Rectal smooth muscle tissue (tissue), 1 donor: ENCODE measurements around the gene EMILIN2.
"Not testable (repeated sequence)": the region's sequence is repeated elsewhere in the genome, so short reads cannot be mapped to it uniquely, and the experiment has no call there.

Experiments
- H3K27ac ChIP-seq: one replicate; pipeline ENCODE4 v1.7.0; 2013; ENCODE audit warnings: low read depth, low read length, inconsistent platforms
- H3K27me3 ChIP-seq: one replicate; pipeline ENCODE4 v1.7.0; 2013; ENCODE audit warnings: low read length; ENCODE audit not compliant: control insufficient read depth, insufficient read depth
- H3K36me3 ChIP-seq: one replicate; pipeline ENCODE4 v1.7.0; 2013; ENCODE audit warnings: low read length; ENCODE audit not compliant: control insufficient read depth, insufficient read depth
- H3K4me1 ChIP-seq: one replicate; pipeline ENCODE4 v1.7.0; 2013; ENCODE audit warnings: low read length; ENCODE audit not compliant: control insufficient read depth, insufficient read depth
- H3K4me3 ChIP-seq: one replicate; pipeline ENCODE4 v1.7.0; 2013; ENCODE audit warnings: low read length
- H3K9ac ChIP-seq: one replicate; pipeline ENCODE4 v1.7.0; 2013; ENCODE audit warnings: low read length

Gene EMILIN2

GRCh38 chr18:2909431-2910140, 62.8 kb downstream of the EMILIN2 start:
- Histone ChIP-seq H3K4me1 (no peaks in the 10 kb centered on the region), H3K27me3 (no peaks in the 10 kb centered on the region)

GRCh38 chr18:2910261-2910660, 63.5 kb downstream of the EMILIN2 start:
- Histone ChIP-seq H3K4me1 (no peaks in the 10 kb centered on the region), H3K4me3 (no peak overlapping the region), H3K27me3 (no peaks in the 10 kb centered on the region), H3K9ac (no peak overlapping the region), H3K27ac (no peak overlapping the region), H3K36me3 (peaks cover 12% of the 10 kb centered on the region)

More at GRCh38 chr18:2909431-2910140, 62.8 kb downstream of the EMILIN2 start:
- H3K36me3 ChIP-seq, result peaks cover 12% of the 10 kb centered on the region
- no peak overlapping the region for H3K27ac ChIP-seq
- no peak overlapping the region for H3K4me3 ChIP-seq
- no peak overlapping the region for H3K9ac ChIP-seq

GRCh38 chr18:2910751-2911425, 64.1 kb downstream of the EMILIN2 start:
- H3K36me3 ChIP-seq, result peaks cover 12% of the 10 kb centered on the region
- H3K27me3 ChIP-seq, result no peaks in the 10 kb centered on the region
- no peak overlapping the region for H3K27ac ChIP-seq
- H3K4me1 ChIP-seq, result no peaks in the 10 kb centered on the region
- H3K9ac ChIP-seq, result no peak overlapping the region
- H3K4me3 ChIP-seq, result no peak overlapping the region

GRCh38 chr18:2911533-2911932, 64.7 kb downstream of the EMILIN2 start:
- Histone ChIP-seq H3K4me3 (no peak overlapping the region), H3K9ac (no peak overlapping the region), H3K36me3 (peaks cover 14% of the 10 kb centered on the region), H3K27me3 (no peaks in the 10 kb centered on the region), H3K4me1 (no peaks in the 10 kb centered on the region), H3K27ac (no peak overlapping the region)

GRCh38 chr18:2912357-2913299, 65.8 kb downstream of the EMILIN2 start:
- Histone ChIP-seq H3K36me3 (peaks cover 14% of the 10 kb centered on the region), H3K27me3 (no peaks in the 10 kb centered on the region), H3K9ac (no peak overlapping the region), H3K27ac (no peak overlapping the region), H3K4me1 (no peaks in the 10 kb centered on the region), H3K4me3 (no peak overlapping the region)

GRCh38 chr18:2913398-2914005, 66.7 kb downstream of the EMILIN2 start:
- H3K27ac ChIP-seq, result no peak overlapping the region

GRCh38 chr18:2914185-2914880, 67.5 kb downstream of the EMILIN2 start:
- Histone ChIP-seq H3K4me1 (no peaks in the 10 kb centered on the region), H3K27me3 (no peaks in the 10 kb centered on the region), H3K36me3 (peaks cover 16% of the 10 kb centered on the region), H3K4me3 (no peak overlapping the region), H3K9ac (no peak overlapping the region), H3K27ac (no peak overlapping the region)

More at GRCh38 chr18:2913398-2914005, 66.7 kb downstream of the EMILIN2 start:
- H3K4me3 ChIP-seq, result no peak overlapping the region
- H3K27me3 ChIP-seq, result no peaks in the 10 kb centered on the region
- H3K9ac ChIP-seq, result no peak overlapping the region
- H3K36me3 ChIP-seq, result peaks cover 14% of the 10 kb centered on the region
- H3K4me1 ChIP-seq, result no peaks in the 10 kb centered on the region

- peaks cover 16% of the 10 kb centered on the region for H3K36me3 ChIP-seq
- H3K4me3 ChIP-seq, result no peak overlapping the region
- no peak overlapping the region for H3K9ac ChIP-seq
- H3K27ac ChIP-seq, result no peak overlapping the region
- no peaks in the 10 kb centered on the region for H3K27me3 ChIP-seq
- no peaks in the 10 kb centered on the region for H3K4me1 ChIP-seq
Measured at GRCh38 chr18:2914881-2915240, 68.1 kb downstream of the EMILIN2 start.

- H3K9ac ChIP-seq, H3K4me3 ChIP-seq, H3K4me1 ChIP-seq, H3K27me3 ChIP-seq, H3K27ac ChIP-seq: not testable (repeated sequence)
- peaks cover 22% of the 10 kb centered on the region for H3K36me3 ChIP-seq
Measured at GRCh38 chr18:2915486-2915885, 68.7 kb downstream of the EMILIN2 start.

- Histone ChIP-seq H3K4me3 (no peak overlapping the region), H3K4me1 (no peaks in the 10 kb centered on the region), H3K36me3 (peaks cover 29% of the 10 kb centered on the region), H3K27ac (no peak overlapping the region), H3K9ac (no peak overlapping the region), H3K27me3 (no peaks in the 10 kb centered on the region)
Measured at GRCh38 chr18:2916184-2916583, 69.4 kb downstream of the EMILIN2 start.

GRCh38 chr18:2917259-2918047, 70.6 kb downstream of the EMILIN2 start:
- Histone ChIP-seq H3K4me3 (no peak overlapping the region), H3K36me3 (peaks cover 33% of the 10 kb centered on the region)

More at GRCh38 chr18:2917259-2918047, 70.6 kb downstream of the EMILIN2 start:
- Histone ChIP-seq H3K4me1 (no peaks in the 10 kb centered on the region), H3K27ac (no peak overlapping the region), H3K27me3 (no peaks in the 10 kb centered on the region), H3K9ac (no peak overlapping the region)
